Ishikawa (cell line): Measurements from ENCODE around the gene SYNGR2.

ENCODE experiments used
- CEBPB ChIP-seq: IDR thresholded peaks from 2 replicates; pipeline ENCODE4 v1.6.1; 2012
- CREB1 ChIP-seq: IDR thresholded peaks from 2 replicates; pipeline ENCODE4 v1.6.1; 2012; ENCODE audit warnings: low read depth
- EGR1 ChIP-seq: IDR thresholded peaks from 2 replicates; pipeline ENCODE4 v1.6.1; 2012
- EP300 ChIP-seq: IDR thresholded peaks from 2 replicates; pipeline ENCODE4 v1.6.1; 2012; ENCODE audit warnings: borderline replicate concordance
- FOXM1 ChIP-seq: IDR thresholded peaks from 2 replicates; pipeline ENCODE4 v1.6.1; 2012; ENCODE audit warnings: low read depth, borderline replicate concordance
- NFIC ChIP-seq: IDR thresholded peaks from 2 replicates; pipeline ENCODE4 v1.6.1; 2012
- RAD21 ChIP-seq: IDR thresholded peaks from 2 replicates; pipeline ENCODE4 v1.6.1; 2012; ENCODE audit warnings: low read depth
- TAF1 ChIP-seq: IDR thresholded peaks from 2 replicates; pipeline ENCODE4 v1.6.1; 2012; ENCODE audit warnings: low read depth, mild to moderate bottlenecking
- TCF12 ChIP-seq: IDR thresholded peaks from 2 replicates; pipeline ENCODE4 v1.6.1; 2012; ENCODE audit warnings: low read depth
- TEAD4 ChIP-seq: IDR thresholded peaks from 2 replicates; pipeline ENCODE4 v1.6.1; 2012
- YY1 ChIP-seq: IDR thresholded peaks from 2 replicates; pipeline ENCODE4 v1.6.1; 2012; ENCODE audit warnings: low read depth
- ZBTB7A ChIP-seq: IDR thresholded peaks from 2 replicates; pipeline ENCODE4 v1.6.1; 2012; ENCODE audit warnings: low read depth
- TF ChIP-seq, protein P1 (sequence below): IDR thresholded peaks from 2 replicates; pipeline ENCODE4 v1.6.1; 2012
- TF ChIP-seq, protein P2 (sequence below): IDR thresholded peaks from 2 replicates; pipeline ENCODE4 v1.6.1; 2012; ENCODE audit warnings: low read depth, mild to moderate bottlenecking
- TF ChIP-seq, protein P3 (sequence below): IDR thresholded peaks from 2 replicates; pipeline ENCODE4 v1.6.1; 2012

Gene SYNGR2

DNA sequence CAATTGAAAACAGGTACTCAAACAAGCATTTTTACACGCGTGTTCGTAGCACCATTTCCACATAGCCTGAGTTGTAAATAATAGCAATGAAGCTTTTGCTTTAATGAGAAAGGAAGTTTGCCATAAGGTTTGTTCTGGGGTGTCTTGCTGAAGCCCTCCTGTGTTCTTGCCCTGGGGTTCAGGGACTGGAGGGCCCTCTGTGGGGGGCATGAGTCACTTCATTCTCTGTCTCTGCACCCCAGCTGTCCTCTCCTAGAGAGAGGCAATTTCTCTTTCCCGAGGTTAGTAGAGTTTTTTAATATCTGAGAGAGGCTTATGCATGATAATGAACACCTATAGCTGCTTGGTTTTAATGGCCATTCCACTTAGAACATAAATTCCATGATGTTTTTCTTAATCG, 28.3 kb downstream of the SYNGR2 start:
- TF ChIP-seq, protein P1, sequence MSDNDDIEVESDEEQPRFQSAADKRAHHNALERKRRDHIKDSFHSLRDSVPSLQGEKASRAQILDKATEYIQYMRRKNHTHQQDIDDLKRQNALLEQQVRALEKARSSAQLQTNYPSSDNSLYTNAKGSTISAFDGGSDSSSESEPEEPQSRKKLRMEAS: no peak
- TF ChIP-seq CEBPB (no peak), TCF12 (no peak), ZBTB7A (no peak), TAF1 (no peak)

DNA sequence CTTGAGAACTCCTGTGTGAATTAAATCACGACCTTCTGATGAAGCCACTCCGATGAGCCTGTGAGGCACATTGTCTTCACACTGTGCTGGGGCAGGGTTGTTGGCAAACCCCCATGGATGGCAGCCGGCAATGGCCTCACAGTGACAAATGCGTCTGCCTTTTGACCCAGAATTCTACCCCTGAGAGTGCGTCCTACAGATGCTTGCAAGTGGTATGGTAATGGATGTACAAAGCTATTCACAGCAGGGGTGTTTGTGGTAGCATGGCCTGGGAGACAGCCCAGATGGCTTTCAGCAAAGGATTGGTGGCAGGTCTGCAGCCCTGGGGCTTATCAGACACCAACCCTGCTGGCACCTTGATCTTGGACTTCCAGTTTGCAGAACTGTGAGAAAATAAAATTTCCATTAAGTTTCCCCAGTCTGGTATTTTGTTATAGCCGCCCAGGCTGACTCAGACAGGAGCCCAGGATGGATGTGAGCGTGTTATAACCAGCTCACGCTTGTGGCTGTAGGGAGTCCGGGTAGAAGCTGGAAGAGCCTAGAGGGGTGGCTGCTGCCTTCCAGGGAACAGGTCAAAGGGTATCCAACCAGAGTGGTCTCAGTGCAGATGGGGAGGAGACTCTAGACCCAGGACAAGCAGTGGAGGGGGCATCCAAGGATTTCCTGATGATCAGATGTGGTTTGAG, 28.9 kb downstream of the SYNGR2 start:
- TF ChIP-seq FOXM1 (no peak), EP300 (no peak), YY1 (no peak), TEAD4 (no peak), CEBPB (no peak), EGR1 (no peak), TAF1 (no peak), RAD21 (no peak), CREB1 (no peak), NFIC (no peak), ZBTB7A (no peak), TCF12 (no peak)
- TF ChIP-seq, protein P1: no peak
- TF ChIP-seq, protein P2, sequence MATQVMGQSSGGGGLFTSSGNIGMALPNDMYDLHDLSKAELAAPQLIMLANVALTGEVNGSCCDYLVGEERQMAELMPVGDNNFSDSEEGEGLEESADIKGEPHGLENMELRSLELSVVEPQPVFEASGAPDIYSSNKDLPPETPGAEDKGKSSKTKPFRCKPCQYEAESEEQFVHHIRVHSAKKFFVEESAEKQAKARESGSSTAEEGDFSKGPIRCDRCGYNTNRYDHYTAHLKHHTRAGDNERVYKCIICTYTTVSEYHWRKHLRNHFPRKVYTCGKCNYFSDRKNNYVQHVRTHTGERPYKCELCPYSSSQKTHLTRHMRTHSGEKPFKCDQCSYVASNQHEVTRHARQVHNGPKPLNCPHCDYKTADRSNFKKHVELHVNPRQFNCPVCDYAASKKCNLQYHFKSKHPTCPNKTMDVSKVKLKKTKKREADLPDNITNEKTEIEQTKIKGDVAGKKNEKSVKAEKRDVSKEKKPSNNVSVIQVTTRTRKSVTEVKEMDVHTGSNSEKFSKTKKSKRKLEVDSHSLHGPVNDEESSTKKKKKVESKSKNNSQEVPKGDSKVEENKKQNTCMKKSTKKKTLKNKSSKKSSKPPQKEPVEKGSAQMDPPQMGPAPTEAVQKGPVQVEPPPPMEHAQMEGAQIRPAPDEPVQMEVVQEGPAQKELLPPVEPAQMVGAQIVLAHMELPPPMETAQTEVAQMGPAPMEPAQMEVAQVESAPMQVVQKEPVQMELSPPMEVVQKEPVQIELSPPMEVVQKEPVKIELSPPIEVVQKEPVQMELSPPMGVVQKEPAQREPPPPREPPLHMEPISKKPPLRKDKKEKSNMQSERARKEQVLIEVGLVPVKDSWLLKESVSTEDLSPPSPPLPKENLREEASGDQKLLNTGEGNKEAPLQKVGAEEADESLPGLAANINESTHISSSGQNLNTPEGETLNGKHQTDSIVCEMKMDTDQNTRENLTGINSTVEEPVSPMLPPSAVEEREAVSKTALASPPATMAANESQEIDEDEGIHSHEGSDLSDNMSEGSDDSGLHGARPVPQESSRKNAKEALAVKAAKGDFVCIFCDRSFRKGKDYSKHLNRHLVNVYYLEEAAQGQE: no peak
- TF ChIP-seq, protein P3, sequence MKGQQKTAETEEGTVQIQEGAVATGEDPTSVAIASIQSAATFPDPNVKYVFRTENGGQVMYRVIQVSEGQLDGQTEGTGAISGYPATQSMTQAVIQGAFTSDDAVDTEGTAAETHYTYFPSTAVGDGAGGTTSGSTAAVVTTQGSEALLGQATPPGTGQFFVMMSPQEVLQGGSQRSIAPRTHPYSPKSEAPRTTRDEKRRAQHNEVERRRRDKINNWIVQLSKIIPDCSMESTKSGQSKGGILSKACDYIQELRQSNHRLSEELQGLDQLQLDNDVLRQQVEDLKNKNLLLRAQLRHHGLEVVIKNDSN: no peak

DNA sequence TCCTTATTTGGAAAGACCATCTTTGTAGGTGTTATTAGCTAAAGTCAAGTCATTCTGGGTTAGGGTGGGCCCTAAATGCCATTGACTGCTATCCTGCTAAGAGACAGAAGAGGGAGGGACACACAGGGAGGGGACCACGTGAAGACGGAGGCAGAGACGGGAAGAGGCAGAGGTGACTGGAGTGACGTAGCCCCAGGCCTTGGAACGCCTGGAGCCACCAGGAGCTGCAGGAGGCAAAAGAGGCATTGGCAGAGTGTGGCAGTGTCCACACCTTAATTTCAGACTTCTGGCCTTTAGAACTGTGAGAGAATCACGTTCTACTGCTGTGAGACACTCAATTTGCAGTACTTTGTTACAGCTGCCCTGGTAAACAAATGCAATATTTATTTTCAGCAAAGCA, 32.1 kb downstream of the SYNGR2 start:
- no peak for TF ChIP-seq RAD21
- no peak for TF ChIP-seq YY1
- TF ChIP-seq TCF12: no peak
- no peak for TF ChIP-seq EGR1
- no peak for TF ChIP-seq TEAD4
- TF ChIP-seq CEBPB: no peak
- TF ChIP-seq ZBTB7A: no peak
- TF ChIP-seq, protein P2: no peak
- TF ChIP-seq, protein P1: no peak
- TF ChIP-seq, protein P3: no peak
- TF ChIP-seq FOXM1: no peak
- TF ChIP-seq CREB1: no peak
- TF ChIP-seq NFIC: no peak

DNA sequence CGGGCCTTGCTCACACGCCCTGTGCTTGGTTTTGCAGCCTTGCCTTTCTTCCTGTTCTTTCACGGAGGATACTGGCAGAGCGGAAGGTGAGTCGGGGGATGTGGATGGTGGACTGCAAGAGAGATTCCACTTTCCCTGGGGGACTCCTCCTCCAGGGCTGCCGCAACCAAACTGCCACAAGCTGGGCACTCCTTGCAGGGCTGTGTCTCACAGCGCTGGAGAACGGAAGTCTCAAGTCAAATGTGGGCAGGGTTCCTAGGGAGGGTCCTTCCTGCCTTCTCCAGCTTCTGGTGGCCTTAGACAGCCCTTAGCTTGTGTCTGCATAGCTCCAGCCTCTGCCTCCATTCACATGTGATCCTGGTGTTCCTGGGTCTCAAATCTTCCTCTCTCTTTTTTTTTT, 34.3 kb downstream of the SYNGR2 start:
- TF ChIP-seq TCF12: no peak
- no peak for TF ChIP-seq YY1
- no peak for TF ChIP-seq CREB1
- TF ChIP-seq ZBTB7A: no peak
- TF ChIP-seq, protein P1: no peak
- no peak for TF ChIP-seq EP300
- TF ChIP-seq FOXM1: no peak
- no peak for TF ChIP-seq TEAD4
- TF ChIP-seq, protein P2: no peak
- TF ChIP-seq CEBPB: no peak
- TF ChIP-seq NFIC: no peak
- TF ChIP-seq TAF1: no peak
- no peak for TF ChIP-seq RAD21
- TF ChIP-seq, protein P3: no peak
- no peak for TF ChIP-seq EGR1
